HG02970 (cell line): ENCODE measurements around the gene B4GALNT4.
"Not testable (repeated sequence)": the region's sequence is repeated elsewhere in the genome, so short reads cannot be mapped to it uniquely, and the experiment has no call there.

Experiments
- ATAC-seq: cut with Tn5 transposase; IDR thresholded peaks from one replicate; pipeline ENCODE4 v1.9.1; 2021; ENCODE audit warnings: mild to moderate bottlenecking, moderate library complexity, moderate number of reproducible peaks; ENCODE audit not compliant: unreplicated experiment, low FRiP score

Gene B4GALNT4

DNA sequence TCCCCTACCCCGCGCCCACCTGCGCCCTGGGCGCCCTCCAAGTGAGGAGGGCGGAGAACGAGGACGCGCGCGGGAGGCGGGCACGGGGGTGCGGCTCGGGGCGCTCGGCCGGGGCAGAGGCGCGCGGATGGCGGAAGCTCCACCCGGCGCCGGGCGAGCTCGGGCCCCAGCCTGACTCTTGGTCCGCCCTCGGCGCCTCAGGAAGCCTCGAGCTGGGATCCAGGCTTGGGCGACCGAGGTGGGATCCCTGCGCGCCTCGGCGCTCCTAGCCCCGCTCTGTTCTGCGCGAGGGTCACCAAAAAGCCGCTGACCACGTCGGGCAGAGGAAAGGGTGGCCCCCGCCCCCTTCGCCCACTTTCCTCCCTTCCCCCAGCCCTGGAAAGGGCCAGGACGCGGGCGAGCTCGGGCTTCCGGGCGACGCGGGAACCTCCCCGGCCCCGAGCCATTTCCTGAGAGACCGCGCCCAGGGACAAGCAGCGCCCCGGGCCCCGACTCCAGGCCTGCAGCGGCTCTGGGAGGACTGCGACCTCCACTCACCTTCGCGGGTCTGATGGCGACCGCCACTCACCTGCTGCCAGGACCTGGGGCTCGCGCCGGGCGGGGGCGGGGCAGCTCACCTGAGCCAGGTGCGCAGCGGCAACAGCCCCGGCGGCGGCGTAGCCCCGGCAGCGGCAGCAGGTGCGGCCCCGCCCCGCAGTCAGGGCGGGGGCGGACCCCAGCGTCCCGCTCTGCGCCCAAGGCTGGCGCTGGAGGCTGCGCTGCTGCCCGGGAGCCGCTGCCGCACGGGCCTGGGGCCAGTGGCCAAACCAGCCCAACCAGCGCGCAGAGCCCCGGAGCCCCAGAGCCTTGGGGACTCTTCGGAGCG lies 47.7 kb downstream of the B4GALNT4 start:
- no peak for ATAC-seq

DNA sequence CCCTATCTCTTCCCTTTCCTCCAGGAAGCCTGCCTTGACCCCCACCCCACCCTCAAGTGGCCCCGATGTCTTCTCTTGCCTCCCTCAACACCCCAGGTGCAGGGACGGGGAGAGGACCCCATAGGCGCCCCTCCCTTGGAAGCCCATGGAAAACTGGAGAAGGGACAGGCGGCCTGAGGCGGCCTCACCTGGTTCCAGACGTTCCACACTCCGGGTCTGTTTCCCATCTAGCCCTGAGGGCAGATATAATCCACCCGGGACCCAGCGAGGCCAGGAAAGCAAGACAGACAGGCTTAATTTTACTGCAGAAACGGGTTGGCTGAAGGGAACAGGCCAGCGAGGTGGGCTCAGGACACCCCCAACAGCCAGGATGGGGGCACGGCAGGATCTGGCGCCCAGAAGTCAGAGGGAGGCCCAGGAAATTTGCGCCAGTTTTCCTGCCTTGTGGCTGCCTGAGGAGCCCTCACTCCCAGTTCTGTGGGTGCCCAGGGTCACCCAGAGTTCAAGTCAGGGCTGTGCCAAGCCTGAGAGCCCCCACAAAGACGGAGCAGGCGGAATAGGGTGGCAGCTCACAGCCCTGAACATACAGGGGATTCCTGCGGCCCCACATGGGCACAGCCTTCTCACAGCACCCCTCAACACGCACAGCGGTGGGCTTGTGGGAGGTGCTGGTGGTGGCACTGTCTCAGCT lies 48.5 kb downstream of the B4GALNT4 start:
- ATAC-seq, result no peak

DNA sequence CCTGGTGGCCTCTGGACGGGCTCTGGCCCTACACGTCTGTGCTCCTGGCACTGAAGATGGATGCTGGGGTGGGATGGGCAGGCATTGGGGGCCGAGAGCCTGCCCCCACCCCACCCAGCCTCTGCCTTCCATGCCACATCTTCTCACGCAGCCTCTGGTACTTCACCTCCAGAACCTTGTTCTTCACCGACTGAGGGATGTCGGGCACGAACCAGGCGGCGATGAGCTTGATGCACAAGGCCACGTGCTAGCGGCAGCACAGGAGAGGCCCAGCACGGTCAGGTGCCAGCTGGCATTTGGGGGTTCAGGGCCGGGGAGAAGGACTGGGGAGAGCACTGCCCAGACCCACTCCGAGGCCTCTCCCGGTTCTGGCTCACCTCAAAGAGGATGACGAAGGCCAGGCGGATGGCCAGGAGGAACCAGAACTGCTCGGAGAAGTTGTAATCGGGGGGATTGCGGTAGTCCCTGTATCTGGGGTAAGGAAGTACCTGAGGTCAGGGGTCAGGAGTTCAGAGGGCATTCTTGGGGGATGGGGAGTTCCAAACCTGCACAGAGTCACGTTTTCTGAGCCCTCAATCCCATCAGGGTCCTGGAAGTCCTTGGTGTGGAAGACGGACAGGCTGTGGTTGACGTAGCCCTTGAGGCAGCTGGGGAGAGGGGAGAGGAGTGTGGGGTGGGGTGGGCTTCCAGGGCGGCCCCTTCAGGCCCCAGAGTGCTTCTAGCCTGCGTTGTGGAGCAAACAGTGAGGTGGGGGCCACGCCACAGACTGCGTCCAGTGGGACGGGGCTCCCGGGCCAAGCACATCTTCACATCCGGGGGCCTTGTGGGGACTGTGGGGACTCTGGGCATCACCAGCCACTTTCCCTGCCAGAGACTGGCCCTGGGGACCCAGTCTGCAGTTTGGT lies 49.3 kb downstream of the B4GALNT4 start:
- no peak for ATAC-seq

DNA sequence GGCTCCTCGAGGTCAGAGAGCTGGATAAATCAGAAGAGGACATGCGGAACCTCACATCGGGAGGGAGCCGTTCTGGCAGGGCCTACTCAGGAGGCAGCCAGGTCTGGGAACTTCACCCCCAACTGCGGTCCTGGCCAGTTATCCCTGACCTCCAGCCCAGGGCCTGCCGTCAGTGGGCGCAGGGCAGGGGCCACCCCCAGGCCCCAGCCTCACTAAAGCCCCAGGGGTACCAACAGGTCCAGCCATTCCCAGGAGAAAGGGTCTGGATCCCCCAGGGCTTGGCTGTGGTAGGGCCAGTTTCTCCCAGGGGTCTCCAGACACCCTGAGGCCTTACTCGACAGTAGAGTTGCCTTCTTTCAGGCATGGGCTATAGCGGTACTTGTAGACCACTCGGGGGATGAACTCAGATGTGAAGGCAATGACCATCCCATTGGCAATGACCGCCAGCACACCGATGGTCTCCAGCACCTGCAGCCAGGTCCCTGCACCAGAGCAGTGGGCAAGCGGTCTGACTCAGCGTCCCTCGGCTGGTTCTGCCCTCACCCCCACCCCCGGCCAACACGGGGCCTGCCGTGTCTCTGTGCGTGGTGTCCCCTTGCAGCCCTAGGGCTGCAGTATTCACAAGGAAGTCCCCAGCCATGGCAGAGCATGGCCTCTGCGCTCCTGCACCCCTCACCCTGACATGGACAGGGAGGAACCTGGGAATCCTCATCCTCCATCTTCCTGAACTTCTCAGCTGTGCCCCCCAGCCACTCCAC lies 50.1 kb downstream of the B4GALNT4 start:
- ATAC-seq, result no peak

DNA sequence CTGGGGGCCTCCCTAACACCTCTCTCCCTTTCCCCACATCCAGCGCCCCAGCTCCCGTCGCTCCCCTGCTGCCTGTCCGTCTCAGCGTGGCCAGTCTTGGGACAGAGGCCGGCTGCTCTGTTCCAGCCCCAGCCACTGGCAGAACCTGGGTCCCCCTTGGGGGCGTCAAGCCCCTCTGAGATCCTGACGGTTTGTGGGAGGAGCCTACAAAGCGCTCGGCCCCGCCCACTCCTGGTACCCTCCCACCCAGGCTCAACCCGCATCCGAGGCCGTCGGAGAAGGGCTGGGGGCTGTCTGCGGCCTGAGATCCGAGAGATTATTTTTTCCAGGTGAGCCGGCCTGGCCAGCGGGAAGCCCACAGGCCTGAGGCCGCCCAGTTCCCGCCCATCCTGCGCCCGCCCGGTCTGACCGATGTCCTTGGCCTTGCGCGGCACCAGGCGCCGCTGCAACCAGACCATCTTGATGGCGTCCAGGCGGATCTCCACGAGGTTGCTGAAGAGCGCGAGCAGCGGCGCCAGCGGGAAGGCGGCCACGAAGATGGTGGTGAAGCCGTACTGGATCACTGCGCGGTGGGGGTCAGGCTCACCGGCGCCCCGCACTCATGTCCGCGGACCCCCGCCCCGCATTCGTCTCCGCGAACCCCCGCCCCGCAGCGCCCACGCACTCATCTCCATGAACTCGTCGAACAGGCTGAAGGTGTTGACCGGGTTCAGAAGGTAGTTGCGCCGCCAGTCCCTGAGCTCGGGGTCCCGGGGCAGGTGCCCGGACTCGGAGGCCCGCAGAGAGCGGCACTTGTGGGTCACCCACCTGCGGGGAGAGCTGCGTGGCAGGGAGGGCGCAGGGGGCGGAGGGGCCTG lies 51.0 kb downstream of the B4GALNT4 start:
- ATAC-seq, result no peak

DNA sequence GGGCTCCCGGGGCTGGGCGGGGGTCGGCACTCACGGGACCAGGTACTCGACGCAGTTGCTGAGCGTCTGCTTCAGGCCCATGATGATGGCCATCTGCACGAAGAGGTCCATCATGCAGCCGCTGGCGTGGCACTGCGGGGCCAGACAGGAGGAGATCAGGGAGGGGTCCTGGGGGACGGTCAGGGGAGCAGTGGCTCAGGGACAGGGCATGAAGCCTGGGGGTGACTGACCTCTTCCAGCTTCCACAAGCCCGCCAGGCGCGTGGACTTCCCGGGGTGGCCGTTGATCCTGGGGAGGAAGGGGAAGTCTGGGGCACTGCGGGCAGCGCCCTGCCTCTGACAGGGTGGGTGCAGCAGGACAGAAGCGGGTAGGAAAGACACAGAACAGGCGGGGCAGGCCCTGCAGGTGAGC lies 51.6 kb downstream of the B4GALNT4 start:
- no peak for ATAC-seq

DNA sequence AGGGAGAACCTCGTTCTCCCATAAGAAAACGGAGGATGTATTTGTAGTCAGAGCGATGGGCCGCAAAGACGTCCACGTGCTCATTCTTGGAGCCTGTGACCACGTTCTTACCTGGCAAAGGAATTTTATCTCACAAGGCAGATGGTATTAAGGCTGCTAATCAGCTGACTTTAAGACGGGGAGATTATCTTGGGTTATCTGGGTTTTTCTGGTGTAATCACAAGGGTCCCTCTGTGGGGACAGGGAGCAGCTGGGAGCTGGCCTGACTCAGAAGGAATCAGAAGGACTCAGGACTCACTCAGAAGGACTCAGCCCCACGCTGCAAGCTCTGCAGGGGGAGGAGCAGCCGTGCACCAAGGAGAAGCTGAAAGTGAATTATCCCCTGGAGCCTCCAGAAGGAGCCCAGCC lies 53.0 kb downstream of the B4GALNT4 start:
- no peak for ATAC-seq

DNA sequence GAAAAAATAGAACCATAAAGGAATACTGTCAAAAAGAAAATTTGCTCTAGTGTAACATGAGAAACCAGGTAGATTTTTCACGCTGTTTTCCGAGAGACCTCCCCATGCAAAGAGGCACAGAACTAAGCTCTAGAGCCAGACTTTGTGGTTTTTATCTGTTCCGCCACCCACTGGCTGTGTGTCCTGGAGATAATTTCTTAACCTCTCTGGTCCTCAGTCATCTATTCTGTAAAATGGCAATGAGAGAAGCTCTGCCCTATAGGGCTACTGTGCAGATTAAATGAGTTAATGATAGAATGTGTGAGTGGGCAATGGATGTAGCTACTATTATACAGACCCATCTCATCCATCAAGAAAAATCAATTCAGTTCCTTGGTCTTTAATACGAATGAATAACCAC lies 54.9 kb downstream of the B4GALNT4 start:
- no peak for ATAC-seq

DNA sequence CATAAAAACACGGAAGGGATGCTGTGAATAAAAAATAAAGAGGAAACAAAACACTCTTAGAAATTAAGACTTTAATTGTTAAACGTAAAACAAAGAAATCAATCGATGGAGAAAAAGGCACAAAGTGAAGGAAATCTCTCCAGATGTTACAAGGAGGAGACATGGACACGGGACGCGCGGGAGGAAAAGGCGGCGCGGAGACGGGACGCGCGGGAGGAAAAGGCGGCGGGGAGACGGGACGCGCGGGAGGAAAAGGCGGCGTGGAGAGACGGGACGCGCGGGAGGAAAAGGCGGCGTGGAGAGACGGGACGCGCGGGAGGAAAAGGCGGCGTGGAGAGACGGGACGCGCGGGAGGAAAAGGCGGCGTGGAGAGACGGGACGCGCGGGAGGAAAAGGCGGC lies 55.5 kb downstream of the B4GALNT4 start:
- not testable (repeated sequence) for ATAC-seq

DNA sequence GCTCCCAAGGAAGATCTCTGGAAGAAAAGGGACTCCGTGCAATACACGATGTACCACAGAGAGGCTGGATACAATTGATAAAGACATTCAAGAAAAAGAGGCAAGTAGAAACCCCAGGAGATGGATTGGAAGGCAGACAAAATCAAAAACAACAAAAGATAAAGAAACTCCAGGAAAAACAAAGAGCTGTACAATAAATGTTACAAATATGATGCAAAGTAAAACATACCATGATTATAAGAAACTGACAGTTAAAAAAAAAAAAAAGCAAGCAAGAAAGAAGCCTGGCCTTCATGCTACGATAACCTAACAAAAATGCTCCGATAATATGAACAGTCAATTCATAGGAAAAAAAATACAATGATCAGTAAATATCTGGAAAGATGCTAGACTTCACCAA lies 56.0 kb downstream of the B4GALNT4 start:
- ATAC-seq, result no peak

DNA sequence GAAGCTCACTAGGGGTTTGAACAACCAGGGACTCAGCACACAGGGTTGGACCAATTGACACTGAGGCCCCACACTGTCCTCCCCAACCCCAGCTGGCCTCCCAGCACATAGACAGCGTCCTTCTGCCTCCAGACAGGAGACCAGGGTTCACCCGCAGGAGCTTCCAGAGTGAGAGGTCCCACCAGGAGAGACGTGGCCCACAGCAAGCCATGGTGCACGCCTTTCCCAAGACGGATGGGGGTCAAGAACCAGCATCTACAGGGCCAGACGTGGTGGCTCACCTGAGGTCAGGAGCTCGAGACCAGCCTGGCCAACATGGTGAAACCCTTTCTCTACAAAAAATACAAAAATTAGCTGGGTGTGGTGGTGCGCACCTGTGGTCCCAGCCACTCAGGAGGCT lies 57.6 kb downstream of the B4GALNT4 start:
- ATAC-seq, result no peak

DNA sequence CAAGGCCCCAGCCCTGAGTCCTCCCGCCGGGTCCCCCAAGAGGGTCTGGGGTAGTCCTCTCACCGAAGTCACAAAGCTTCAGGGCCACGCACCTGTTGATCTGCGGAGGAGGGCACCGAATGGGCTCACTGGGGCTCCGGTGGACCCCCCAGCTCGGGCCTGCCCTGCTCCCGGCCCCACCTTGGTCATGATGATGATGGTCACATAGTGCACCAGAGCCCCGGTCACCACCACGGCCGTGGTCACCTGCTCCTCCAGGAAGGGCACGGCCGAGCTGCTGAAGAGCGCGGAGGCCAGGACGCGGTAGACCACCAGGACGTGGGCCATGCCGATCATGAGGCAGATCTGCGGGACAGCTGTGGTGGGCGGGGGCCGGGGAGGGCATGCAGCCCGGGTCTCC lies 59.0 kb downstream of the B4GALNT4 start:
- ATAC-seq, result no peak

DNA sequence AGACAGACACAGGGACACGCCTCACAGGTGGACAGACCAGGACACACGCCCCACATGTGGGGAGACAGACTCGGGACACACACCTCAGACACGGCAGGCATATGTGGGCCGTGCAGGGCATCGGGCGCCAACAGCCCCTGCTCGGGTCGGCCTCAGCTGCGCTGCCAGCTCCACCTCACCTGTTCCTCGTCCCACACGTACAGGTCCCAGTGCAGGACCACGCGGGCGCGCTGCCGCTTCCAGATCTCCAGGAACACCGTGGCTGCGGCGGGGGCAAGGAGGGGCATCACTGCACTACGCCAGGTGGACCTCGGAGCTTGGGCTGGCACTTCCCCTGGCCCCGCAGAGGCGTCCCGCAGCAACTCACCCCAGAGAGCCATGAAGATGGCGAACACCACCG lies 60.1 kb downstream of the B4GALNT4 start:
- ATAC-seq, result no peak

DNA sequence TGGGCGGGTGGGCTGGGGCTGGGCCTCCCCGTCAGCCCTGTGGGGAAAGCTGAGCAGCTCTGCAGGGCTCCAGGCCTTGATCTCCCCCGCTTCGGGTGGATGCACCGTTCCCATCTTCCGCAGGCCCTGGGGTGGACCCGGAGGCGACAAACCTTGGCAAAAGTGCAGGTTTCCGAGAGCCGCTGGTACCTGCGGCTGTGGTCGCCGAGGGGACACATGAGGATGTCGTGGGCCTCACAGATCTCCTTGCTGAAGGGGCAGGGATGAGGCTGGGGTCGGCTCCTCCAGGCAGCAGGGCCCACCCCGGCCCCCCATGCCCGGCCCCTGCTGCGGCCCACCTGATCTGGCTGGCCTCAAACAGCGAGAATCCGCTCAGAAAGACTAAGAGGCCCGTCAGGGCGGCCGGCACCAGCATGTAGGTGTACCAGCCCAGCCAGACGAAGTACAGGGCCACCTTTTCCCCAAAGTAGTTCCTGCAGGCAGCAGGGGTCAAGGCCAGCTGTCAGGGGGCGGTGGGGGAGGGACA lies 60.7 kb downstream of the B4GALNT4 start:
- no peak for ATAC-seq
